HG03442 (cell line): Measurements from ENCODE around the gene MICALL2.

ENCODE experiments used
- ATAC-seq: cut with Tn5 transposase; IDR thresholded peaks from one replicate; pipeline ENCODE4 v1.9.1; 2021; ENCODE audit warnings: mild to moderate bottlenecking, moderate library complexity; ENCODE audit not compliant: unreplicated experiment

Gene MICALL2

GRCh38 chr7:1470901-1471300 lies 11.6 kb upstream of the MICALL2 start:
- no peak for ATAC-seq

GRCh38 chr7:1468643-1469298 lies 9.5 kb upstream of the MICALL2 start:
- no peak for ATAC-seq

- no peak for ATAC-seq
These were observed 8.9 kb upstream of the MICALL2 start for GRCh38 chr7:1468203-1468602.

- ATAC-seq = no peak
These were observed 7.4 kb upstream of the MICALL2 start for GRCh38 chr7:1466524-1467271.

GRCh38 chr7:1464694-1465093 lies 5.4 kb upstream of the MICALL2 start:
- ATAC-seq = no peak

- ATAC-seq = no peak
These were observed 4.5 kb upstream of the MICALL2 start for GRCh38 chr7:1463676-1464223.

GRCh38 chr7:1461646-1462375 lies 2.5 kb upstream of the MICALL2 start:
- no peak for ATAC-seq

- ATAC-seq = no peak
These were observed 1.8 kb upstream of the MICALL2 start for GRCh38 chr7:1460821-1461645.

GRCh38 chr7:1459920-1460820 lies 900 bp upstream of the MICALL2 start:
- no peak for ATAC-seq

- peak; percentile 88 for ATAC-seq
These were observed 232 bp upstream of the MICALL2 start for GRCh38 chr7:1459512-1459892.

GRCh38 chr7:1457949-1458682 lies 1.2 kb downstream of the MICALL2 start:
- no peak for ATAC-seq

- no peak for ATAC-seq
These were observed 2.0 kb downstream of the MICALL2 start for GRCh38 chr7:1457059-1457948.

GRCh38 chr7:1455955-1456354 lies 3.3 kb downstream of the MICALL2 start:
- ATAC-seq = no peak

- no peak for ATAC-seq
These were observed 3.9 kb downstream of the MICALL2 start for GRCh38 chr7:1455241-1455939.

- ATAC-seq = no peak
These were observed 4.7 kb downstream of the MICALL2 start for GRCh38 chr7:1454542-1454941.

- ATAC-seq = no peak
These were observed 7.1 kb downstream of the MICALL2 start for GRCh38 chr7:1452205-1452604.

GRCh38 chr7:1450987-1451386 lies 8.3 kb downstream of the MICALL2 start:
- no peak for ATAC-seq
